Right lobe of liver (tissue), 6 donors: Measurements from ENCODE around the gene IL23A. TPM values are rescaled to one million over a fixed set of nuclear protein-coding genes. Genes with fewer than 3 reads are reported as not detected.

Source experiments
- ATAC-seq, 4 donors: fragments of 200-7000 bp; cut with Tn5 transposase; one replicate each; pipeline ENCODE4 v1.9.1; 2020; ENCODE audit warnings: mild to moderate bottlenecking in 4 of 4, moderate library complexity in 4 of 4
- DNase-seq, 3 donors: peaks; one replicate each; pipeline ENCODE4 v3.0.0-alpha.2; 2020
- H3K27ac ChIP-seq, 3 donors: fragments of 200-600 bp; one replicate each; pipeline ENCODE4 v1.8.0; 2022
- H3K27me3 ChIP-seq, 2 donors: fragments of 200-600 bp; one replicate each; pipeline ENCODE4 v1.8.0; 2022
- H3K36me3 ChIP-seq, 4 donors: fragments of 200-600 bp; sonication (generic) in 1 of 4; one replicate each; pipeline versions ENCODE4 v1.5.1 to v1.8.0; 2017 to 2022; ENCODE audit warnings: control low read depth in 1 of 4
- H3K4me1 ChIP-seq, 4 donors: fragments of 200-600 bp; sonication (generic) in 1 of 4; one replicate each; pipeline versions ENCODE4 v1.5.1 to v1.8.0; 2017 to 2022; ENCODE audit warnings: control low read depth in 1 of 4
- H3K4me3 ChIP-seq, 3 donors: fragments of 200-600 bp; one replicate each; pipeline ENCODE4 v1.8.0; 2022
- H3K9me3 ChIP-seq, 4 donors: fragments of 200-600 bp; sonication (generic) in 1 of 4; one replicate each; pipeline versions ENCODE4 v1.5.1 to v1.8.0; 2017 to 2022; ENCODE audit warnings: control low read depth in 1 of 4
- POLR2A ChIP-seq: fragments of 450-650 bp; IDR thresholded peaks from one replicate; pipeline ENCODE4 v1.6.1; 2017; ENCODE audit warnings: antibody characterized with exemption, mild to moderate bottlenecking
- WGBS: methylation state at CpG from one replicate; pipeline ENCODE4 v1.1.6; 2018; ENCODE audit warnings: low coverage, low lambda C conversion rate; ENCODE audit not compliant: insufficient coverage; ENCODE audit errors: missing lambda C conversion rate; 5-methylcytosine and 5-hydroxymethylcytosine counted together
- intact Hi-C, 2 donors: fragments of 100-400 bp; cut with DNase I; formaldehyde crosslinking; loops; one replicate each; pipeline versions ENCODE4 v1.11.2 to v1.14.1; 2022
- total RNA-seq, 6 experiments: library from RNA; depleted of rRNA in 2 of 6; stranded (reverse); fragments of >200 nt in 2 of 6; fragmentation: NEBNext Ultra II Directional in 3 of 6; extraction: Animal tissue kit (Norgen Biotek cat#: 25700) in 3 of 6; gene quantifications; one replicate each; pipeline versions ENCODE4 v1.1.0 to v1.2.4, GENCODE V29; 2016 to 2023
- TF ChIP-seq, protein P1 (sequence below), 4 donors: fragments of 200-600 bp in 3 of 4; fragments of 450-650 bp in 1 of 4; IDR thresholded peaks; one replicate each; pipeline versions ENCODE4 v1.5.1 to v1.8.0; 2016 to 2022; ENCODE audit warnings: antibody characterized with exemption in 4 of 4, mild to moderate bottlenecking in 2 of 4
- donor health status: DM: no; HTN: yes; CAD: no.
- donor health status: DM: no; HTN: no; CAD: no.
- donor health status: DM: no; HTN: no; CAD: no.
- donor health status: DM: no; HTN: yes; CAD: no.
- donor health status: DM: no; HTN: yes; CAD: no.

Gene IL23A
- total RNA-seq, 6 experiments from 2014 or later = not detected

DNA sequence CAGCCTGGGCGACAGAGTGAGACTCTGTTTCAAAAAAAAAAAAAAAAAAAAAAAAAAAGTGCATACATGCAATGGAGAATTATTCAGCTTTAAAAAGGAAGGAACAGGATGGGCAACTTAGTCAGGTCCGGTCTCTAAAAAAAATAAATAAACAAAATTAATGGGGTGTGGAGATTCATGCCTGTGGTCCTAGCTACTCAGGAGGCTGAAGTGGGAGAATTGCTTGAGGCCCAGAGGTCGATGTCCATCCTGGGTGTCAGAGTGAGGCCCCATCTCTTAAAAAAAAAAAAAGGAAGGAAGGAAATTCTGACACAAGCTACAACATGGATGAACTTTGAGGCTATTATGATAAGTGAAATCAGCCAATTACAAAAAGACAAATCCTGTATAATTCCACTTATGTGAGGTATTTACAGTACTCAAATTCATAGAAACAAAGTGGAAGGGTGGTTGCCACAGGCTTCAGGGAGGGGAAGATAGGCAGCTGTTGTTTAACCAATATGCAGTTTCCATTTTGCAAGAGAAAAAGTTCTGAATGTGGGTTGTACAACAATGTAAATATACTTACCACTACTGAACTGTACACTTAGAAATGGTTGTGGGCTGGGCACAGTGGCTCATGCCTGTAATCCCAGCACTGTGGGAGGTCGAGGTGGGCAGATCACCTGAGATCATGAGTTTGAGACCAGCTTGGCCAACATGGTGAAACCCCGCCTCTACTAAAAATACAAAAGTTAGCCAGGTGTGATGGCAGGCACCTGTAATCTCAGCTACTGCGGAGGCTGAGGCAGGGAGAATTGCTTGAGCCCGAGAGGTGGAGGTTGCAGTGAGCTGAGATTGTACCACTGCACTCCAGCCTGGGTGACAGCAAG lies 36.3 kb downstream of the IL23A start:
- Histone ChIP-seq H3K9me3 (no peaks in the 10 kb centered on the region), H3K27ac (no peak overlapping the region), H3K4me3 (no peak overlapping the region), H3K27me3 (no peaks in the 10 kb centered on the region), H3K4me1 (no peaks in the 10 kb centered on the region), H3K36me3 (no peaks in the 10 kb centered on the region)
- no peak for ATAC-seq
- TF ChIP-seq, protein P1, sequence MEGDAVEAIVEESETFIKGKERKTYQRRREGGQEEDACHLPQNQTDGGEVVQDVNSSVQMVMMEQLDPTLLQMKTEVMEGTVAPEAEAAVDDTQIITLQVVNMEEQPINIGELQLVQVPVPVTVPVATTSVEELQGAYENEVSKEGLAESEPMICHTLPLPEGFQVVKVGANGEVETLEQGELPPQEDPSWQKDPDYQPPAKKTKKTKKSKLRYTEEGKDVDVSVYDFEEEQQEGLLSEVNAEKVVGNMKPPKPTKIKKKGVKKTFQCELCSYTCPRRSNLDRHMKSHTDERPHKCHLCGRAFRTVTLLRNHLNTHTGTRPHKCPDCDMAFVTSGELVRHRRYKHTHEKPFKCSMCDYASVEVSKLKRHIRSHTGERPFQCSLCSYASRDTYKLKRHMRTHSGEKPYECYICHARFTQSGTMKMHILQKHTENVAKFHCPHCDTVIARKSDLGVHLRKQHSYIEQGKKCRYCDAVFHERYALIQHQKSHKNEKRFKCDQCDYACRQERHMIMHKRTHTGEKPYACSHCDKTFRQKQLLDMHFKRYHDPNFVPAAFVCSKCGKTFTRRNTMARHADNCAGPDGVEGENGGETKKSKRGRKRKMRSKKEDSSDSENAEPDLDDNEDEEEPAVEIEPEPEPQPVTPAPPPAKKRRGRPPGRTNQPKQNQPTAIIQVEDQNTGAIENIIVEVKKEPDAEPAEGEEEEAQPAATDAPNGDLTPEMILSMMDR (IDR thresholded peaks at IDR 0.05) = no peak
- no peak for TF ChIP-seq POLR2A
- intact Hi-C loops = no loop called here
- WGBS = 77% methylated on average over 6 of the region's 7 CpGs
- DNase-seq = no peak

DNA sequence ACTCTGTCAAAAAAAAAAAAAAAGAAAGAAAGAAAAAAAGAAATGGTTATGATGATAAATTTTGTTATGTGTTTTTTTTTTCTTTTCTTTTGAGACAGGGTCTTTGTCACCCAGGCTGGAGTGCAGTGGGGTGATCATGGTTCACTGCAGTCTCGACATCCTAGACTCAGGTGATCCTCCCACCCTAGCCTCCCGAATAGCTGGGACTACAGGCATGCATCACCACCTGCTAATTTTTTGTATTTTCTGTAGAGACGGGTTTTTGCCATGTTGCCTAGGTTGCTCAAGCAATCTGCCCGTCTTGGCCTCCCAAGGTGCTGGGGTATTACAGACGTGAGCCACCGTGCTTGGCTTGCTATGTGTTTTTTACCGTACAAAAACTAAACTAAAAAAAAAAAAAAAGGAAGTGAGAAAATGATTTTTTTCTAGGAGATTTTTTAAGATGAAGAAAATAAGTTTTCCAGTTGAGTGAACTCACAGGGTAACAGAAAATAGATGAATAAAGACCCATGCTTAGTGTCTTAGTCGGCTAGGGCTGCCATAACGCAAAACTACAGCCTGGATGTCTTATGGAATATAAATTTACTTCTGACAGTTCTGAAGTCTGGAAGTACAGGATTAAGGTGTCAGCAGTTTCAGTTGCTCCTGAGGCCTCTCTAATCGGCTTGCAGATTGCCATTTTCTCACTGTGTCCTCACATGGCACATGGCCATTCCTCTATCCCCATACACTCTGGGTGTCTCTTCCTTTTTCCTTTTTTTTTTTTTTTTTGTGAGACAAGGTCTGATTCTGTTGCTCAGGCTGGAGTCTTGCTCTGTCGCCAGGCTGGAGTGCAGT lies 37.1 kb downstream of the IL23A start:
- no peaks in the 10 kb centered on the region for H3K36me3 ChIP-seq
- WGBS = 67% methylated on average over 11 of the region's 11 CpGs
- H3K4me1 ChIP-seq = no peaks in the 10 kb centered on the region
- no peak overlapping the region for H3K27ac ChIP-seq
- TF ChIP-seq, protein P1 (IDR thresholded peaks at IDR 0.05) = no peak
- TF ChIP-seq POLR2A = no peak
- intact Hi-C loops = no loop called here
- H3K9me3 ChIP-seq = no peaks in the 10 kb centered on the region
- ATAC-seq (peak in 3 of 4 donors; percentile 19 to 51 (median 38)), DNase-seq (no peak)
- H3K4me3 ChIP-seq = no peak overlapping the region
- H3K27me3 ChIP-seq = no peaks in the 10 kb centered on the region

DNA sequence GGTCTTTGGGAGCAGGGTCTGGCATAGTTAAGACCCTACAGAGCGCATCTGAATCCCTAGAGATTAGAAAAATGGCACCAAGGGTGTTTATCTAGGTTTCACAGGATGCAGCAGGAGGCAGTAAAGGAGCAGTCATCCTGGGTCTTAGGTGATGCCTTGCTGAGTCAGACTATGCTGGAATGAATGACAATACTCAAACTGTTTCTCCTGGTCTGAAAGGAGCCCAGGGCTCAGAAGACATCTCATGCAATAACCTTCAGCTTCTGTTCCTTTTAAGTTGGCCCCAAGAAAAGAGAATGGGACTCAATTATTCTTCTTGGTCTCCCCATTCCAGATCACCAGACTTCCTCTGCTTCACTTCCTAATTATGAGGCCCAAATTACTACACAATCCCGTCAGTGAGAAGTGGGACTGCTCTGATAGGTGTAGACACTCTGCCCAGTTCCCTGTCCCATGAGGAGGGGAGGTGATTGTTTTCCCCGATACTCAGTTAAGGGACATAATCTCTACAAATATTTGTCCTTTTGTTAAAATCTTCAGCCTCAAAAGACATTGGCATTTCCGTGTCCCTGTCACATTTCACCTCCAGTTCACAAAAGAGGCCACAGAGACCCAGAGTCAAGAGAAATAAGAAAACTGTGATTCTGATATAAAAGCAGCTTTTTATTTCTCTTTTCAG lies 38.8 kb downstream of the IL23A start:
- Histone ChIP-seq H3K4me1 (no peaks in the 10 kb centered on the region), H3K9me3 (no peaks in the 10 kb centered on the region), H3K4me3 (no peak overlapping the region), H3K27me3 (no peaks in the 10 kb centered on the region), H3K27ac (no peak overlapping the region), H3K36me3 (no peaks in the 10 kb centered on the region)
- ATAC-seq (peak in 1 of 4 donors; percentile 36), DNase-seq (no peak)
- 53% methylated on average over 3 of the region's 4 CpGs for WGBS
- intact Hi-C loops = no loop called here
- no peak for TF ChIP-seq POLR2A
- TF ChIP-seq, protein P1 (IDR thresholded peaks at IDR 0.05) = no peak

DNA sequence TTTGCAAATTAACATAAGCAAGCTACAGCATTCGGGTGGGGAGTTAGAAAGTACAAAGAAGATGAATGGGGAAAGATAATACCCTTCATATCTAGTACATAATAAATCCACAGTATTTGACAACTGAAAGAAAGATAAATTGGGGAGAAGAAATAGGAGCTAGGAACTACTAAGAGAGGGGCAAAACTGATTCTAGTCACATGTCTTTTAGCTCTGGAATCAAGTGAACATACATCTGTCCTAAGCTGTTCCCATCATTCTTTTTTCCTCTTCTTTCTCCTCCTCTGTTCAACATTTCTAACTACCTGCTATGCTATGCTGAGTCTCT lies 39.3 kb downstream of the IL23A start:
- DNase-seq = no peak
- H3K4me3 ChIP-seq = no peak overlapping the region
- H3K36me3 ChIP-seq = no peaks in the 10 kb centered on the region
- WGBS = 60% methylated on average over 1 of the region's 1 CpG
- no peak overlapping the region for H3K27ac ChIP-seq
- no peak for ATAC-seq
- peaks cover 0 to 1% (median 0%) of the 10 kb centered on the region in 4 donors for H3K4me1 ChIP-seq
- H3K27me3 ChIP-seq = no peaks in the 10 kb centered on the region
- intact Hi-C loops = no loop called here
- TF ChIP-seq, protein P1 (IDR thresholded peaks at IDR 0.05) = no peak
- TF ChIP-seq POLR2A = no peak
- no peaks in the 10 kb centered on the region for H3K9me3 ChIP-seq
